Stimulated activated CD8-positive, alpha-beta memory T cell treated with anti-CD3 and anti-CD28 coated beads, Interleukin-4, amount 100 ng/mL, for 48 hours (primary cell): ENCODE measurements around the gene UNC5A.
A peak's percentile ranks its signal among the peaks of the same experiment; 100 is the strongest.

Source experiments
- DNase-seq: peaks from one replicate; pipeline ENCODE4 v3.0.0-alpha.2; 2020

UNC5A gene

GRCh38 chr5:176881816-176882566 is 71.6 kb downstream of the UNC5A start:
- DNase-seq = no peak

DNA sequence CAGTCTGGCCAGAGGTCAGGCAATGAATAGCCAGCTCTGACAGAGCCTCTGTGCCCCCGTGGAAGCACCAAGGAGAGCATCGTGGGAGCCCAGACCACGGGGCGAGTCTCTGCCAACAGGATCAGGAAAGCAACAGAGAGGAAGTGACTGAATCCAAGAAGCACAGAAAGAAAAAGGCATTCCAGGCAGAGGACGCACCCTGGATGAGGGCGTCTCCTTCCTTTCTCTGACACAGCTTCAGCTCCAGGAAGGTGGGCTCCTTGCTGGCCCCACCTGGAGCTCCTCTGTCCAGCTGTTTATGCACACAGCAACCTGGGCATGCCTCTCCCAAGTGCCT is 72.2 kb downstream of the UNC5A start:
- no peak for DNase-seq

GRCh38 chr5:176883700-176884570 is 73.6 kb downstream of the UNC5A start:
- DNase-seq = no peak

GRCh38 chr5:176884571-176884890 is 74.2 kb downstream of the UNC5A start:
- DNase-seq = no peak

DNA sequence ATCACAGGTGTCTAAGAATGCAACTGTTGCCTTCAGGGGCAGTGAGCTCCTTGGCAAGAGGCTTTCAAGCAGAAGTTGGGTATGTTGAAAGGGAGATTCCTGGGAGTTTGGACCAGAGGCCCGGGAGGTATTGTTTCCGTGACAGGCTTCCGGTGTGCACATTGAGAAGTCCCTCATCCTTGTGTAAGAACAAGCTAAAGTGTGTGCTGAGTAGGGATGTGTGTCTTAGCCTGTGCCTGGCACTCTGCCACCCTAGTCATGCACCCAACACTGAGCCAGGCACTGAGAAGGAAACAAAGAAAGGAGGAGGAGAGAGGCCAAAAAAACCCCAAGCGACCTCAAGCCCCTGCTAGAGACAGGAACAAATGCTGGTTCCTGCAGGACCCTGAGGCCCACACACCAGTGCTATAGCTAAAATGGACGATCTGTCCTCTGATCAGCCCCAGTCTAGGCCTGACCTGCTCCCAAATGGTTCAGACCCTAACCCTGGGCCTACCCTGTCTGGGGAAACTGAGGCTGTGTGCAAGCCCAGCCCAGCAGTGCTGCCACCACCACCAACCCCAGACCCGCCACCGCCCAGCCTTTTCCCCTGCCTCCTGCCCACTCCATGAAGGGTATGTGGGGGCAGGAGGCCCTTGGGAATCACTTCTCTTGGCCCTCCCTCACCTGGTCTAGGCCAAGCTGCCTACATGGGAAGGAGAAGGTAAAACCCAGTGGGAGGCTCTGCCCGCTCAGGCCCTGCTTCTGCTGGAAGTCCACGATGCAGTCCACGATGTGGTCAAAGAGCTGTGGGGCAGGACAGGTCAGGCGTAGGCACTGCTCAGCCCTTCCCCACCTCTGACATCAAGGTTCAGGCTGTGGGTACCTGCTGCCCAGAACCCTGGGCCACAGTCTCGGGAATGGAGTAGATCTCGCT is 76.2 kb downstream of the UNC5A start:
- DNase-seq = no peak

- no peak for DNase-seq
Observed at GRCh38 chr5:176887252-176887849, 77.0 kb downstream of the UNC5A start.

GRCh38 chr5:176888016-176888864 is 77.9 kb downstream of the UNC5A start:
- DNase-seq = no peak

DNA sequence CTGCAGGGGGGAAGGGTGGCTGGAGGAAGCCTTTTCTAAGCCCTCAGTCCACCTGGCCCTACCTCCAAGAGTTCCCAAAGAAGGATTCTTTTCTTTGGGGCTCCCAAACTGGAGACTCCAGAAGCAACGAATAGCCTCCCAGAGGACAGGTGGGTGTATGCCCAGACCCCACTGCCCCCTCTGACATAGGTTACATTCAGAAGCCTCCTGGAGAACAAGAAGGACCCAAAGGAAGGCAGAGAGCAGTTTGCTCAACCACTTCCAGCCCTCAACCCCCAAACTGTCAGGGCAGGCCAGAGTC is 78.5 kb downstream of the UNC5A start:
- DNase-seq = no peak

GRCh38 chr5:176889321-176890280 is 79.2 kb downstream of the UNC5A start:
- no peak for DNase-seq

DNA sequence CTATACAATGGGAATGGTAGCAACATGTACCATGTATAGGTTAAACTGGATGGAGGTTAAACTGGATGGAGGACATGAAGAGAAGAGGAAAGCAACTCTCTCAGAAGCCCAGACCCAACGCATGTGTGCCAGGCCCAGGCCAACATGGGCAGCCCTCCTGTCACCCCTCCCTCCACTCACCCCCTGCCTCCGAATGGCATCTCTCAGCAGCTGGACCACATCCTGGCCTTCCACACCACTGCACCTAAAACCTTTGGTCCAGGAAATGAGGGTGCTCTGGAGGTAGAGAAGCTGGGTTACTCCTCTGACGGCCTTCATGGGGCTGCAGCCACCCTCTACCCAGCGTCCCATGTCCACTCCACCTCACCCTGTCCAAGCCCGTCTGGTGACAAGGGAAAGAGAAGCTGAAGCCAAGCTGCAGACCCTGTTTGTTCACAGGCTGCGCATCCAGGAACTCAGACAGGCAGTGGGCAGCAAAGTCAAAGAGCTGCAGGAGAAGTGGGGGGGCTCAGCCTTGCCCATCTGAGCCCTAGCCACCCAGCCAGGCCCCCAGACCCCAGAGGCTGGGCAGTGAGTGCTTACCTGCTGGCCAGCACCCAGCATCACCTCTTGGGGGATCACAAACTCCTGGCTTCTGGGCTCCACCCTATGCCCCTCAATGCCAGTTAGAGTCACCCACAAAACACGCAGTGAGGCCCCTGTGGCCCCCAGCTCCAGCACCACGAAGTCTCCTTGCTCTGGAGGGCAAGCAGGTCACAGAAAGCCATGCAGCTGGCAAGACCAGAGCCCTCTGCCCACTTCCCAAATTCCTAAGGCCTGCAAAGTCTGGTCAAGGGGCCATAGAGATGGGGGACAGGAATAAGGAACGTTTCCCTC is 80.3 kb downstream of the UNC5A start:
- DNase-seq = no peak

DNA sequence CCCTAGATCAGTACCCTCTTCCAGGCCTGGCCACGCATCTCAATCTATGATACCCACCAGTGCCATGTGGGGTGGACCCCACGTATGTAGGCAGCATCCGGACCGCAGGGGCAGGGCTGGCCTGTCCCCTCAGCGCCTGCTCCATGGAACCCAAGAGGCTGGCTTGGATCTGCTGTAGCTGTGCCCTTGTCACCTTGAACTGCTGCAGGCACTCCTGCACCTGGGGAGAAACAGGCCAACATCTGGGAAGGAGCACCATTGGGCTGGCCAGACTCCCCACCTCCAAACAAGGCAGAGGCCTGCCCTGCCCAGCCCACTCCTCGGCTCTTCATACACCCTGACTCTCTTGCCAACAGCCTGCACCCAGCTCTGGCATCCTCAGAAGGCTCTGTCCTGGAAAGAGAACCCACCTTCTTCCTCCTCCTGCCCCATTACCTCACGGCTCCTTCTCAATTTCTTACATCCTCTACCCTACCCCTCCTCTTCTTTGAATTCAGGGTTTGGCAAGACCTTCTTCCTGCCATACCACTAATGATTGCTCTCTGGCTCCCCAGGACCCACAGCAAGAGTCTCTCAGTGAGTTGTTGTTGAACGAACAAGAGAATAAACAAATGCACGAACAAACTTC is 81.1 kb downstream of the UNC5A start:
- no peak for DNase-seq

- DNase-seq = no peak
Observed at GRCh38 chr5:176892663-176893062, 82.3 kb downstream of the UNC5A start.

DNA sequence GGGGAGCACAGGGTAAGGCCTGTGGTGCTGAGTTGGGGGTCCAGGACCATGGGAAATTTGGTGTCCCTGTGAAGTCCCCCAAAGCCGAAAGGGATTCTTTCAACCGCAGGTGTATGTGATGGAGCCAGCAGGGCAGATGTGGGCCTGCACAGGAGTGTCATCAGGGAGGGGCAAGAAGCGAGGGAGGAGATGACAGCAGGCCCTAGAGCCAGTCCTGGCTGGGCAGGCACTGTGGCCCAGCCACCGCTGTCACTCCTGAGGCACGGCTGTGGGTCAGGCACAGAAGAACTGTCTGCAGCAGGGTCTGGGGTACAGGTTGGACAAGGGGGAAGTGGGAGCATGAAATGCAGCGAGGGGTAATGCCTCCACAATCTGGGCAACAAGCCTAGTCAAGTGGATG is 83.9 kb downstream of the UNC5A start:
- peak; percentile 19 for DNase-seq

- DNase-seq = peak; percentile 18
Observed at GRCh38 chr5:176895831-176896230, 85.5 kb downstream of the UNC5A start.

DNA sequence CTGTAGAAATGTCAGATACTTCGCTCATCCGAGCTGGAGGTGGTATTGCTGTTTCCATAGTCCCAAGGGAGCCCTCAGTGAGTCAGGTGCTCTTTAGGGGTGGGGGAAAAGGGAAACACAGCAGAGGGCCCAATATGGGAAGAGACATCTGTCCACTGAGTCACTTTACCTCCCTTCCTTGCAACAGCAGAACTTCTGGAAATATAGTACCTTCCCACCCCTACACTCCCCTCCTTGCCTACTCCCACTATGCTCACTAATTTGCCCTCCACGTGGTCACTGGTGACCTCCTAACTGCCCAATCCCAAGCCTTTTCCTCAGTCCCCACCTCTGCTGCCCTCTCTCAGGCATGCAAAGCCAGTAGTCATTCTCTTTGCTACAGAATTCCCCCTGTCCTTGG is 86.9 kb downstream of the UNC5A start:
- DNase-seq = no peak

GRCh38 chr5:176899296-176899891 is 89.0 kb downstream of the UNC5A start, which contains the start of gene HK3:
Gene HK3 (minus strand): TSS chr5:176899346. CDS start chr5:176896159, 3,187 bp downstream.
- DNase-seq = peak; percentile 21

GRCh38 chr5:176899946-176900779 is 89.8 kb downstream of the UNC5A start:
- DNase-seq = peak; percentile 23

DNA sequence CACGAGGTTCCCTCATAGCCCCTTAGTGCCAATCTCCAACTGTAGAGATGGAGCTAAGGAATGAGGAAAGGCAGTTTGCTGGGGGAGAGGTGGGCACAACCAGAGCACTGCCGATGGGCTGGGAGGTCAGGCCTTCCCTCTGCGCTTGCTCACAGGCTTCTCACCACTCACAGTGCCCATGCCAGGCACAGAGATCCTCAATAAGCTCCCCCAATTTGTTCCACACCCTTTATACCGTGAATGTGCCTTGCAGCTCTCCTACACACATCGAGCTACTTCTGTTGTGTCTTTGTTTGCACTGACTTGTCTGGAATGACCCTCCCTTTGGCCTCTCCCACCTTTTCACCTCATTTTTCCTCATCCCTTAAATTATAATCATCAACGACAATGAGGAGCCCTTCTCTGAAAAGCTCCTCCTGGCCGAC is 90.4 kb downstream of the UNC5A start:
- no peak for DNase-seq
